ENCODE results near the gene PHGDH. TPM values are rescaled to one million over a fixed set of nuclear protein-coding genes. Genes with fewer than 3 reads are reported as not detected.

PHGDH gene
- total and polyA plus RNA-seq, 2 of the 13 experiments (the other 11 are each of a cell fraction or from before 2014, with no cell fraction given): 95.8 to 133 TPM

DNA sequence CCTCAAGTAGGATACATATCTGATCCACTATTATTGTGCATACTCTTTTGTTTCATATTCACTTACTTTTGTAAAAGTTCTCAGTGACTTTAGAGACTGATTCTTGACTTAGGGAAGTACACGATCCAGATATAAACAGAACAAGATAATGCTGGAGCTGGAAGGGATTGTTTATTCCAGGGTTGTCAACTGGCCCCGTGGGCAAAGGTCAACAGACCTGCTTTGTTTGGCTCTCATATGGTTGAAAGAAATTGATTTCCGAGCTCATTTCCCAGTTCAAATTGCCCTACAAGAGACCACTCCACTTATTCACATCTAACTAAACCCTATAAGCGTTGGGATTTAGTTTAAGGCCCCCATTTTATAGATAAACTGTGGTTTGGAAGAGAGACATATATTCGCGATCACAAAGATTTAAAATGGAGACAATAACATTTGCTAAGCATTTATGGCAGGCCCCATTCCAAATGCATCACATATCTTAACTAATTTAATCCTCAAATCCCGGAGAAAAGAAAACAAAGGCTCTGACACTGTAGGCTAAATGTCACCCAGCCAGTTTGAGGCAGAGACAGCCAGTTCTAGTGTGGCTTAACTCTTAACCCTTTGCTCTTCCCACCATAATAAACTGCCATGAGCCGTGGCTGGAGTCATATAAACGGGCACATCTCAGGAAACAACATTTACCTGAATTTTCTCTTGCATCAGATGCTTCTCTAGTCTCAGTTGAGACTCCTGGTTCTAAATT, 78.9 kb downstream of the PHGDH start (continued):
- TF ChIP-seq SOX13 (IDR thresholded peaks at IDR 0.05) (no peak), SOX13 (CRISPR knock-in tag; conservative IDR thresholded peaks at IDR 0.05 in 1 of 2, IDR thresholded peaks at IDR 0.05 in 1 of 2) (peak in 1 of 2 experiments; percentile 66; a peak in 2 of 4 replicates), ELF3 (CRISPR knock-in tag; IDR thresholded peaks at IDR 0.05) (0 out of 2 replicates have a peak, but pooled peaks have one; percentile 34), GATAD2A (CRISPR knock-in tag; IDR thresholded peaks at IDR 0.05) (peak; percentile 53; the same call in 1 of the 2 replicates), DPF2 (CRISPR knock-in tag; IDR thresholded peaks at IDR 0.05; ENCODE audit: borderline replicate concordance, low read depth) (0 out of 2 replicates have a peak, but pooled peaks have one; percentile 24), SIN3B (IDR thresholded peaks at IDR 0.05; ENCODE audit: low read length) (no peak), RARA (CRISPR knock-in tag; IDR thresholded peaks at IDR 0.05) (peak; percentile 28; the same call in 1 of the 2 replicates), ZFP36L1 (CRISPR knock-in tag; IDR thresholded peaks at IDR 0.05) (no peak), ZFP82 (CRISPR knock-in tag; IDR thresholded peaks at IDR 0.05; ENCODE audit: borderline replicate concordance) (0 out of 2 replicates have a peak, but pooled peaks have one; percentile 42), ZNF552 (CRISPR knock-in tag; IDR thresholded peaks at IDR 0.05; ENCODE audit: borderline replicate concordance) (no peak), ZNF713 (CRISPR knock-in tag; IDR thresholded peaks at IDR 0.05) (no peak), FOXK1 (CRISPR knock-in tag; IDR thresholded peaks at IDR 0.05; ENCODE audit: borderline replicate concordance, low read depth) (peak; percentile 15; the same call in 1 of the 2 replicates)
- TF ChIP-seq, protein P1, sequence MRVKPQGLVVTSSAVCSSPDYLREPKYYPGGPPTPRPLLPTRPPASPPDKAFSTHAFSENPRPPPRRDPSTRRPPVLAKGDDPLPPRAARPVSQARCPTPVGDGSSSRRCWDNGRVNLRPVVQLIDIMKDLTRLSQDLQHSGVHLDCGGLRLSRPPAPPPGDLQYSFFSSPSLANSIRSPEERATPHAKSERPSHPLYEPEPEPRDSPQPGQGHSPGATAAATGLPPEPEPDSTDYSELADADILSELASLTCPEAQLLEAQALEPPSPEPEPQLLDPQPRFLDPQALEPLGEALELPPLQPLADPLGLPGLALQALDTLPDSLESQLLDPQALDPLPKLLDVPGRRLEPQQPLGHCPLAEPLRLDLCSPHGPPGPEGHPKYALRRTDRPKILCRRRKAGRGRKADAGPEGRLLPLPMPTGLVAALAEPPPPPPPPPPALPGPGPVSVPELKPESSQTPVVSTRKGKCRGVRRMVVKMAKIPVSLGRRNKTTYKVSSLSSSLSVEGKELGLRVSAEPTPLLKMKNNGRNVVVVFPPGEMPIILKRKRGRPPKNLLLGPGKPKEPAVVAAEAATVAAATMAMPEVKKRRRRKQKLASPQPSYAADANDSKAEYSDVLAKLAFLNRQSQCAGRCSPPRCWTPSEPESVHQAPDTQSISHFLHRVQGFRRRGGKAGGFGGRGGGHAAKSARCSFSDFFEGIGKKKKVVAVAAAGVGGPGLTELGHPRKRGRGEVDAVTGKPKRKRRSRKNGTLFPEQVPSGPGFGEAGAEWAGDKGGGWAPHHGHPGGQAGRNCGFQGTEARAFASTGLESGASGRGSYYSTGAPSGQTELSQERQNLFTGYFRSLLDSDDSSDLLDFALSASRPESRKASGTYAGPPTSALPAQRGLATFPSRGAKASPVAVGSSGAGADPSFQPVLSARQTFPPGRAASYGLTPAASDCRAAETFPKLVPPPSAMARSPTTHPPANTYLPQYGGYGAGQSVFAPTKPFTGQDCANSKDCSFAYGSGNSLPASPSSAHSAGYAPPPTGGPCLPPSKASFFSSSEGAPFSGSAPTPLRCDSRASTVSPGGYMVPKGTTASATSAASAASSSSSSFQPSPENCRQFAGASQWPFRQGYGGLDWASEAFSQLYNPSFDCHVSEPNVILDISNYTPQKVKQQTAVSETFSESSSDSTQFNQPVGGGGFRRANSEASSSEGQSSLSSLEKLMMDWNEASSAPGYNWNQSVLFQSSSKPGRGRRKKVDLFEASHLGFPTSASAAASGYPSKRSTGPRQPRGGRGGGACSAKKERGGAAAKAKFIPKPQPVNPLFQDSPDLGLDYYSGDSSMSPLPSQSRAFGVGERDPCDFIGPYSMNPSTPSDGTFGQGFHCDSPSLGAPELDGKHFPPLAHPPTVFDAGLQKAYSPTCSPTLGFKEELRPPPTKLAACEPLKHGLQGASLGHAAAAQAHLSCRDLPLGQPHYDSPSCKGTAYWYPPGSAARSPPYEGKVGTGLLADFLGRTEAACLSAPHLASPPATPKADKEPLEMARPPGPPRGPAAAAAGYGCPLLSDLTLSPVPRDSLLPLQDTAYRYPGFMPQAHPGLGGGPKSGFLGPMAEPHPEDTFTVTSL (CRISPR knock-in tag; IDR thresholded peaks at IDR 0.05; ENCODE audit: borderline replicate concordance): peak; percentile 34; the same call in 1 of the 2 replicates
- TF ChIP-seq, protein P2, sequence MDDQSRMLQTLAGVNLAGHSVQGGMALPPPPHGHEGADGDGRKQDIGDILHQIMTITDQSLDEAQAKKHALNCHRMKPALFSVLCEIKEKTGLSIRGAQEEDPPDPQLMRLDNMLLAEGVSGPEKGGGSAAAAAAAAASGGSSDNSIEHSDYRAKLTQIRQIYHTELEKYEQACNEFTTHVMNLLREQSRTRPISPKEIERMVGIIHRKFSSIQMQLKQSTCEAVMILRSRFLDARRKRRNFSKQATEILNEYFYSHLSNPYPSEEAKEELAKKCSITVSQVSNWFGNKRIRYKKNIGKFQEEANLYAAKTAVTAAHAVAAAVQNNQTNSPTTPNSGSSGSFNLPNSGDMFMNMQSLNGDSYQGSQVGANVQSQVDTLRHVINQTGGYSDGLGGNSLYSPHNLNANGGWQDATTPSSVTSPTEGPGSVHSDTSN (CRISPR knock-in tag; IDR thresholded peaks at IDR 0.05; ENCODE audit: borderline replicate concordance): no peak
- TF ChIP-seq, protein P3, sequence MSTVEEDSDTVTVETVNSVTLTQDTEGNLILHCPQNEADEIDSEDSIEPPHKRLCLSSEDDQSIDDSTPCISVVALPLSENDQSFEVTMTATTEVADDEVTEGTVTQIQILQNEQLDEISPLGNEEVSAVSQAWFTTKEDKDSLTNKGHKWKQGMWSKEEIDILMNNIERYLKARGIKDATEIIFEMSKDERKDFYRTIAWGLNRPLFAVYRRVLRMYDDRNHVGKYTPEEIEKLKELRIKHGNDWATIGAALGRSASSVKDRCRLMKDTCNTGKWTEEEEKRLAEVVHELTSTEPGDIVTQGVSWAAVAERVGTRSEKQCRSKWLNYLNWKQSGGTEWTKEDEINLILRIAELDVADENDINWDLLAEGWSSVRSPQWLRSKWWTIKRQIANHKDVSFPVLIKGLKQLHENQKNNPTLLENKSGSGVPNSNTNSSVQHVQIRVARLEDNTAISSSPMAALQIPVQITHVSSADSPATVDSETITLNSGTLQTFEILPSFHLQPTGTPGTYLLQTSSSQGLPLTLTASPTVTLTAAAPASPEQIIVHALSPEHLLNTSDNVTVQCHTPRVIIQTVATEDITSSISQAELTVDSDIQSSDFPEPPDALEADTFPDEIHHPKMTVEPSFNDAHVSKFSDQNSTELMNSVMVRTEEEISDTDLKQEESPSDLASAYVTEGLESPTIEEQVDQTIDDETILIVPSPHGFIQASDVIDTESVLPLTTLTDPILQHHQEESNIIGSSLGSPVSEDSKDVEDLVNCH (CRISPR knock-in tag; IDR thresholded peaks at IDR 0.05): no peak
- TF ChIP-seq, protein P4, sequence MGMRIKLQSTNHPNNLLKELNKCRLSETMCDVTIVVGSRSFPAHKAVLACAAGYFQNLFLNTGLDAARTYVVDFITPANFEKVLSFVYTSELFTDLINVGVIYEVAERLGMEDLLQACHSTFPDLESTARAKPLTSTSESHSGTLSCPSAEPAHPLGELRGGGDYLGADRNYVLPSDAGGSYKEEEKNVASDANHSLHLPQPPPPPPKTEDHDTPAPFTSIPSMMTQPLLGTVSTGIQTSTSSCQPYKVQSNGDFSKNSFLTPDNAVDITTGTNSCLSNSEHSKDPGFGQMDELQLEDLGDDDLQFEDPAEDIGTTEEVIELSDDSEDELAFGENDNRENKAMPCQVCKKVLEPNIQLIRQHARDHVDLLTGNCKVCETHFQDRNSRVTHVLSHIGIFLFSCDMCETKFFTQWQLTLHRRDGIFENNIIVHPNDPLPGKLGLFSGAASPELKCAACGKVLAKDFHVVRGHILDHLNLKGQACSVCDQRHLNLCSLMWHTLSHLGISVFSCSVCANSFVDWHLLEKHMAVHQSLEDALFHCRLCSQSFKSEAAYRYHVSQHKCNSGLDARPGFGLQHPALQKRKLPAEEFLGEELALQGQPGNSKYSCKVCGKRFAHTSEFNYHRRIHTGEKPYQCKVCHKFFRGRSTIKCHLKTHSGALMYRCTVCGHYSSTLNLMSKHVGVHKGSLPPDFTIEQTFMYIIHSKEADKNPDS (CRISPR knock-in tag; IDR thresholded peaks at IDR 0.05): no peak

Measured in HepG2 (cell line).